Iris pigment epithelial cell (primary cell): ENCODE measurements around the gene DDX43.
"Not testable (repeated sequence)": the region's sequence is repeated elsewhere in the genome, so short reads cannot be mapped to it uniquely, and the experiment has no call there.

ENCODE experiments used
- DNase-seq: peaks from one replicate; pipeline ENCODE4 v3.0.0-alpha.2; 2011; ENCODE audit warnings: low read depth

Gene DDX43

DNA sequence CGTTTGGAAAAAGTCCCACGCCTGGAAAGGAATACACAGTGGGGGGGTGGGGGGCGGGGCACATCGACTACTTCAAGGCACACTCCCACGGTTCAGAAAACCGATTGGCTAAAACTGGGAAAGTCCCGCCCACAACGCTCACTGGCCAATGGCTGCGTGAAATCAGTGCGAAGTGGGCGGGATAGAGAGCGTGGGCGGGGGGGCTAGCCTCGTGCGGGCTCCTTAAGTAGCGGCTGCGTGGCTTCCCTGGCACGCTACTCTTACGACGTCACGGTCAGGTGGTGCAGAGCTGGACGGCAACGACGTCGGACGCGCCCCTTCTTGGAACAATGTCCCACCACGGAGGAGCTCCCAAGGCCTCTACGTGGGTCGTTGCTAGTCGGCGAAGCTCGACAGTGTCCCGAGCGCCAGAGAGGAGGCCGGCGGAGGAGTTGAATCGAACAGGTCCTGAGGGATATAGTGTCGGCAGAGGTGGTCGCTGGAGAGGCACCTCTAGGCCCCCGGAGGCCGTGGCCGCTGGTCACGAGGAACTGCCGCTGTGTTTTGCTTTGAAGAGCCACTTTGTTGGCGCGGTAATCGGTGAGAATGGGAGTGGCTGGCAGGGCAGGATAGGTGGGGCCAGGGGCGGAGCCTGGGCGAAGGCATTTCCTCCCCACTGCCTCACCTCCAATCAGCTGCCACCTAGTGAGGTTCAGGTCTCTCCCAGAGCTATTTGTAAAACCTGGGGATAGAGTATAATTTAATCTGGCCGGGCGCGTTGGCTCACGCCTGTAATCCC is at the start of gene DDX43:
Gene DDX43 (plus strand): TSS at position 252 of the 778 bp plus-strand sequence. CDS start 78 bp downstream, at position 330.
- peak; percentile 72 for DNase-seq

DNA sequence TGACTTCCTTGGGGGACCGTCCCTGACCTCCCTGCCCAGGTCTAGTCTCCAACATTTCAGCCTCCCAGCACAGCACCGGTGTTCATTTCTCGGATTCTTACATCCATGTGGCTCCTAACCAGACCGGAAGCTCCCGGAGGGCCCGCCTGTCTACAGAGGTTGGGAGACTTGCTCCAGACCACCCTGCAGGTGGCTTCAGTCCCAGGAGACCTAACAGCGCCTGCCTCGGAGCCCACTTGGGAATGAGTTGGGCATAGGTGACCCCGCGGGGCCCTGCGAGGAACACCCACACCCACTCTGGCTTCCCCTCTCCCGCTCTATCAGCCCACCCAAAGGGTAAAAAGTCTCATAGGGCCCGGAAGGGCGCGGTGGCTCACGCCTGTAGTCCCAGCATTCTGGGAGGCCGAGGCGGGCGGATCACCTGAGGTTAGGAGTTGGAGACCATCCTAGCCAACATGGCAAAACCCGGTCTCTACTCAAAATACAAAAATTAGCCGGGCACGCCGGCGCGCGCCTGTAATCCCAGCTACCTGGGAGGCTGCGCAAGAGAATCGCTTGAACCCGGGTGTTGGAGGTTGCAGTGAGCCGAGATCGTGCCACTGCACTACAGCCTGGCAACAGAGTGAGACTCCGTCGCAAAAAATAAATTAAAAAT is 46.0 kb upstream of the DDX43 start:
- DNase-seq, result no peak

DNA sequence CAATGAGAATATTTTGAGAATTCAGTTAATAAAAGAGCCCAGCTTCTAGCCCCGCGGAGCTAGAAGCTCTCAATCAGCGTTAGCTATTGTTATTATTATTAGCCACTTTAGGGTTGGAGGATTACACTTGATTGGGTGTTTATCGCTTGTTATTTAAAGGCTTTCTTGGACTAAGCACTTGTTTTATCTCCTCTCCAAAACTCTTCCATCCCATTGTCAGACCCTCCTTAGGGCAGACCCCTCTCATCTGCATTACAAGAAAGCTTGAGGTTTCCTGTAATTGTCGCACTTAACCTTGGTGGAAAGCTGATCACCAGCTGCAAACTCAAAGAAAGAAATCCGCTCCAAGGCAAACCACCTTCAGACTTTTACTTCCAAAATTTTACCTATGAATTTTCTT is 45.3 kb upstream of the DDX43 start:
- DNase-seq, result no peak

DNA sequence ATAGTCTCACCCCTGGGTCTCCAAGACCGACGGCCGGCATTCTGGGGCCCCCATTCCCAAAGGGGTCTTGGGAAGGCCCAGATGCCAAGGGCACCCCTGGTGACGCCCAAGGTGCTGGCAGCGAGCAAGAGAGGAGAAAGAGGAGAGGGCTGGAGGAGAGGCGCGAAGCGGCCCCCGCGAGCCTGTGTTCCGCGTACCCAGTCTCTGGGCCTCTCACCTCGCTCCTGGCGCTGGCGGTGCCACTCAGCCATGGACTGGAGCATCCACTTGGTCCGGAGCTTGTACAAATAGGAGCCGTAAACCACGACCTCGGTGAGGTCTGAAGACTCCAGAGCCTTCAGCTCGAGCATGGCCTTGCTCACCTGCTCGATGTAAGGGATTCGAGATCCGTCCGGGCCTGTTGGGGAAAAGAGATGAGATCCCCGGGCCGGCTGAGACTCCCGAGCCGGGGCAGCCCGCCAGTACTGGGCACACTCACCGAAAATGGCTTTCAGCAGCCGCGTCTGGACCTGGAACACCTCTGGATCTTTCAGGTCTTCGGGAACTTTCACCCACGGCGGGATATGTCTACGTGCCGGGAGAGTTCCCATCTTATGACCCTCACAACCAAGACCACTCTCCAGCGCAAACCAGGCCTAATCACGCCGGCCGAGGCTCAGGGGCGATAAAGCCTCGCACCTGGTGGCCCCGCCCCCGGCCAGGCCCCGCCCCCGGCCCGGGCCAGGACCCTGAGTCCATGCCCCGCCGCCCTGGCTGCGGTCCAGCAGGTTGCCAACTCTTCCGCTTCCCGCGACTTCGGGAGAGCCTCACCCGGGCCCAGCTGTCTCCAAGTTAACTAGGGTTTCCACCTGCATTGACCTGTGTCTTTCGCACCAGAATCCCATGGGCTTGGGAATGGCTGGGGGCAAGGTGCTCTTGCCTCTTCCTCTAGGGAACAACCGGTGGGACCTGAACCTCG is 40.7 kb upstream of the DDX43 start, which contains the start of gene DPPA5:
Gene DPPA5 (minus strand): TSS at position 641 of the 958 bp plus-strand sequence. CDS start 51 bp downstream, at position 590.
- DNase-seq, result no peak

DNA sequence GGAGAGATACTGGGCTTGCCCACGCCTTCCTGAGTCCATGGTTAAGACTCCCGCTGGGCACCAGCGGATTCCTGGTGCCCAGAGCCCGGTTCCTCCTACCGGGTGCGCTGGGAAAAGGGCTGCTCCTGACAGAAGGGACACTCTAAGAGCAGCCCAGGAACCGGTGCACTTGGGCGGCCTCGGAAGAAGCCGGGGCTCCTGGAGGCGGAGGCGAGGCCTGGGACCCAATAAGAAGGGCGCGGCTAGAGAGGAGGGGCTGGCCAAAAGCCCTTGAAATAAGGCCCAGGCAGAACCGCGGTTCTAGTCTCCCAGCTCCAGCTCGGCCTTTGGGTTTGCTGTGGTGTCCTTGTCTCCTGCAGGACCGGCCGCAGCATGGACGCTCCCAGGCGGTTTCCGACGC is 32.3 kb upstream of the DDX43 start, which contains the start of gene KHDC3L:
Gene KHDC3L (plus strand): TSS at position 301 of the 400 bp plus-strand sequence. CDS start 72 bp downstream, at position 373.
- no peak for DNase-seq

DNA sequence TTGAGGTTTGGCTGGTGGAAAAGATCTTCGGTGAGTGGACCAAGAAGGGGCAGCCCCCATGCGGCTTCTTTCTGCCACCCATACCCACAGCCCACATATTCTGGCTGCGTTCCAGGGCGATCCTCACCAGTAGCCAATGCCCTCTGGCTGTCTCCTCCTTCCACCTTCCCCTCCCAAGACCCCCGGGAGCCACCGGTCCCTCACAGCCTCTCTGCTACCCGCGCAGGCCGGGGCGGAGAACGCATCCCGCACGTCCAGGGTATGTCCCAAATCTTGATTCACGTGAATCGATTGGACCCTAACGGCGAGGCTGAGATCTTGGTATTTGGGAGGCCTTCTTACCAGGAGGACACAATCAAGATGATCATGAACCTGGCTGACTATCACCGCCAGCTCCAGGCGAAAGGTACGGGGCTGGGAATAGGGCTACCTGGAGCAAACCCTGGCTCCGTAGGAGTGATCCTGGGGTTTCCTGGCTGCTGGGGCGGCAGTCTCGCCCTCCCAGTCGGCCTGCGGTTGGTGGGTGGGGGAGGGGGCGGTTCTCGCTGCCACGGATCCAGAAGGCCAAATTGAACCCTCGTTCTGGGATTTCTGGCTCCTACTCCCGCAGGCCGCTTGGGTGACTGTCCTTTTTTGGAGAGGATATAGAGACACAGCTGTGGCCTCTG is 31.6 kb upstream of the DDX43 start:
- no peak for DNase-seq

DNA sequence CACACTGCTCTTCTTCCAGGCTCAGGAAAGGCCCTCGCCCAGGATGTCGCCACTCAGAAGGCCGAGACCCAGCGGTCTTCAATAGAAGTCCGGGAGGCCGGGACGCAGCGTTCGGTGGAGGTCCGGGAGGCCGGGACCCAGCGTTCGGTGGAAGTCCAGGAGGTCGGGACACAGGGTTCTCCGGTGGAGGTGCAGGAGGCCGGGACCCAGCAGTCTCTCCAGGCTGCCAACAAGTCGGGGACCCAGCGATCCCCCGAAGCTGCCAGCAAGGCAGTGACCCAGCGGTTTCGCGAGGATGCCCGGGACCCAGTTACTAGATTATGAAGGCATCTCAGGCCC is 31.1 kb upstream of the DDX43 start:
- DNase-seq, result no peak

DNA sequence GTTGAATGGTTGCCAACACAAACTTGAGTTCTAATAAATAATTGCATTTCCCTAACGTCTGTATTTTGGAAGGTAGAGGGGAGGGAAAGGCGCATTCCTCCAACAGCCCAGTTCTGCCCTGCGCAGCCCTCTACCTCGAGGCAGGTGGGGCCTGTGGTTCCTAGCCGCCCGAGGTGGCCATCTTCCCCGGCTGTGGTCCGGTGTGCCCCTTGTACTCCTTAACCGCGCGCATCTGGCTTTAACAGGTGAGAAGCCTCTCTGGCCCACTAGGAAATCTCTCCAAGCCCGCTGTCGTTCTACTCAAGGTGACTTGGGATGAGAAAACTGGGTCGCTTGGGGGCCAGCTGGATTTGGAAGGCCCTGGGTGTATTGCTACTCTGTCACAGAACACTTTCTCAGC is 30.5 kb upstream of the DDX43 start:
- no peak for DNase-seq

DNA sequence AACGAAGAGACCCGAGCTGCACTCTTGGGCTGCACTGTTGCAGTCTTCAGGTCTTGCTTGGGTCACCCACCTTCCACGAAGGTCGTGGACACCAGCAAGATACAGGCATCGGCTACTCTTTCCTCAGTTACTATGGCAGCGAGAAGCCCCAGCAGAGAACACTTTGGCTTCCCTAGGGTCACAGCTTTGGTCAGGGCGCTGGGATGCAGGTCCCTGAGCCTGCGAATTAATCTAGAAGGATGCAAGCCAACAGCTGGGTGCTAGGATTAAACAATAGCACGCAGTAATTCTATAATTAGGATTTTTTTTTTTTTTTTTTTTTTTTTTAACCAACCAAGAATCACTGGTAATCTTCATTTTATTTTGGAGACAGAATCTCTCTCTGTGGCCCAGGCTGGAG is 30.1 kb upstream of the DDX43 start:
- DNase-seq, result no peak

DNA sequence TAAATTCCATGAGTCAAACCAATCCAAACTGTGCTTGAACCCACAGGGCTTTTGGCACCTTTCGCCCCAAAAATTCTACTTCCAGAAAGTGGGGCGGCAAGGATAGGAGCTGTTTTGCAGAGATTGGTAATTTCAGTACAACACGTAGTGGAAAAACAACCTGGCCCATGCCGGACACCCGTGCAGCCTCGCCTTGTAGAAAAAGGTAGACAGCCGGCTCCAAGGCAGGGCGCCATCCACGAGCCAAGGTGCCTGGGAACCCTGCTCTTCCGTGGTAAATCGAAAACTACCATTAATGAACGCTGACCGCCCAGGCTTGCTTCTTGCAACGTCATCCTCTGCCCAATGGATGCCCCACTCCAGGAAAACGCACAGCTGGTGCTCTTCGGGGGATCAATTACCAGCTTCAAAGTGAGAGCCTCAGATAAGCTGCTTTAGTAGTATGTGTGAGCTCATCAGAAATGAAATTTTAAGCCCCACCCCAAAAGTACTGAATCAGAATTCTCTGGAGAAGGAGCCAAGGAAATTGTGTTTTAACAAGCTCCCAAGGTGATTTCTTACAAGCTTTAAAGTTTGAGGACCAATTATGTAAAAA is 26.8 kb upstream of the DDX43 start:
- DNase-seq, result no peak

DNA sequence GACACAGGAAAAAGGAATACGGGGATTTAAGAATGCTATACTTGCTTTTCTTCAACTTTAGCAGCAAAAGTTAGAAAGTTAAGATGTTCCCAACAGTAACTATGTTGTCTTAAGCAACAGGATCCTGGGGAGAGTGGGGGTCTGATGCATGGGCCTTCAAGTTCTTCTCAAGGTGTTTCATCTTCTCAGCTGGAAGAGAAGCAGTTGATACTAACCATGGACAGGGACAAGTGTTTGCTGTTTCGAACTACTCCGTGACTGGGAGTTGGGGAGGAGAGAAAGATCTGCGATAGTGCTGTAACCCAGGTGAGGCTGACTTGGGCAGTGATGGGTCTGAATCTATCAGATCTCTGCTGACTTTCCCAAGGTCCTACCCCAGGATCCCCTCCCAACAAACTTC is 26.0 kb upstream of the DDX43 start:
- DNase-seq, result no peak

DNA sequence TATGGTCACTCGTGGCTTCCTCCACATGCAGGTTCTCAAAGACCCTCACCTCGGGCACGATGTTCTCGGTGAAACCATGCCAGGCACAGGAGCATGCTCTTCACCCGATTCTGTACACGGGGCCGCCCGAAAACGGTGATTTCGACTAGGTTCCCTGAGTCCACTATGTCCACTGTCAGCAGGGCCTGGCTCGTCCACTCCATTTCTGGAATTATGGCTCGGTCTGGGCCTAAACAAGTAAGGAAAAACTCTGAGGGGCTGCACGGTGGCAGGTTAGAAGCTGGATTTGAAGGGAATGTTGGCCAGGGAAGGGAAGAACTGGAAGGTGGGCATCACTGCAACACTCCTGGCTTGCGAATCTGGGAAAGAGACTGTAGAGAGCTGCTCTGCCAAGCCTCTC is 25.5 kb upstream of the DDX43 start:
- DNase-seq, result no peak

DNA sequence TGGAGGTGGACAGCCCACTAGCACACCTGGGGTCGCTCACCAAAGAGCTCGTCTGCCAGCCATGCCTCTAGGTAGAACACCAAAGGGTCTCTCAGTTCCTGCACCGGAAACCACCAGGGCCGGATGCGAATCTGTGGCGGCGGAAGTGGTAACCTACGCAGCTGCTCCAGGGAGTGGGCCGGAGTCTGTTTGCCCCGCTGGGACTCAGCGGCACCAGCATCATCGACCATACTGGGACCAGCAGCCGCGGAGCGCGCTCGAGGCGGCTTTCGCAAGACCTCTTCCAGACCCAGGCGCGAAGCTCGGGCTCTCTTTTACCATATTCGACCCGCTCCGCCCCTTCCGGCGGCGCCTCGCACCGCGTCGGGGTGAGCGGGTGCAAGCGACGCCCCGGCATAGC is 25.1 kb upstream of the DDX43 start, which contains the start of gene OOEP:
Gene OOEP (minus strand): TSS at position 335 of the 400 bp plus-strand sequence. CDS start 105 bp downstream, at position 230.
- no peak for DNase-seq

DNA sequence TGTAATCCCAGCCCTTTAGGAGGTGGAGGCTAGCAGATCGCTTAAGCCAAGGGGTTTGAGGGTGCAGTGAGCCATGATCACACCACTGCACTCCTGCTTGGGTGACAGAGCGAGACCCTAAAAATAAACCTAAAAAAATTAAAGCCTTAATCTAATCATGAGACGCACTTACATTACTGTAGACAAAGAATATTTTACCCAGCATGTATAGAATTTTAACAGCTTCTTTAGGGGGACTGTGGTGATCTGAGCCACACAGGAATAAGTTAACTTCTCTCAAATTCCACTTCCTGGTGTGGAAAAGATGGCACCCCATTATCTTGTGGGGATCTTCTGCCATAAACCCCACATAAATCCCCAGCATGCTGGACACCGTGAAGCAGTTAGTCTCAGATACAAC is 22.6 kb upstream of the DDX43 start:
- DNase-seq, result no peak

DNA sequence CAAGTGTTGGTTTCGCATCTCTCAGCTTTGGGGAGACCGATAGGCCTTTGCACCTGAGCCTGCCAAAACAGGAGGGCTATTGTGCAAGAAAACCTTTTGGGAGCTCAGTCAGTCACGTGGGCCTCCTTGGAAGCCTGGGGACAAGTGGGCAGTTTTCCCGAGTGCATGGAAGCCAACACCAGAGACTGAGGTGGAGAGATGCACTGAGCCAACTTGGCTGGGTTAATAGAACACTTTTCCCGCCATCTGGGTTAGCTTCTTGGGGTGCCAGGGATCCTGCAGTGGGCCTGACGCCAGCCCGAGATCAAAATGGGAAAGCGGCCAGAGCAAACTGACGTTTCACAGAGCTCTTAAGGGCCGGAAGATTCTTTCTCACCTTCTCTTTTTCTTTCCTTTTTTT is 22.1 kb upstream of the DDX43 start:
- no peak for DNase-seq

DNA sequence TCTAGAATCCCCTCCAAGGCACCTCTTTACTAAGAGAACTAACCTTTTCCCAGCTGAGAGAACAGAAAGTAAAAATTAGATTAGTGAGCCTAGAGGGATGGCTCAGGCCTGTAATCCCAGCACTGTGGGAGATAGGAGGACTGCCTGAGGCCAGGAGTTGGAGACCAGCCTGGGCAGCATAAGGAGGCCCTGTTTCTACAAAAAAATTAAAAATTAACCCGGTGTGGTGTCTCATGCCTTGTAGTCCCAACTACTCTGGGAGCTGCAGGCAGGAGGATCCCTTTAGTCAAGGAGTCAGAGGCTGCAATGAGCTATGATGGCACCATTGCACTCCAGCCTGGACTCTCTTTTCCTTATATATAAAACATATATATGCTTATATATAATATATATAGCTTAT is 19.4 kb upstream of the DDX43 start:
- DNase-seq, result no peak

DNA sequence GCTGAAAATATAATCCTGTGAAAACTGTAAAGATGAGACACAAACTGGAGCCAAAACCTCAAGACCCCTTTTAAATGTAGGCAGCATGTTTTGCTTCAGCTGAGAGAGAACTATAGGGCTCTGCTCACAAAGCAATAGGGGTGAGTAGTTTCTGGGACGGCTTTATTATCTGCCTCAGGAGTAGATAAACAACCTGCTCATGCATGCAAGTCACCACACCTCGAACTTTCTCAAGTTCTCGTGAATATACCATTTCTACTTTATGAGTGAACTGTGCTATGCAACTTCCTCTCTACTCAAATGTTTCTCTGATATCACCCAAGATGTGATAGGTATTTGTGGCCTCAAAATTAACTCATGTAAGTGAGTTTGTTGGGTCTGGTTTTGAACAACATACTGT is 17.4 kb upstream of the DDX43 start:
- no peak for DNase-seq

DNA sequence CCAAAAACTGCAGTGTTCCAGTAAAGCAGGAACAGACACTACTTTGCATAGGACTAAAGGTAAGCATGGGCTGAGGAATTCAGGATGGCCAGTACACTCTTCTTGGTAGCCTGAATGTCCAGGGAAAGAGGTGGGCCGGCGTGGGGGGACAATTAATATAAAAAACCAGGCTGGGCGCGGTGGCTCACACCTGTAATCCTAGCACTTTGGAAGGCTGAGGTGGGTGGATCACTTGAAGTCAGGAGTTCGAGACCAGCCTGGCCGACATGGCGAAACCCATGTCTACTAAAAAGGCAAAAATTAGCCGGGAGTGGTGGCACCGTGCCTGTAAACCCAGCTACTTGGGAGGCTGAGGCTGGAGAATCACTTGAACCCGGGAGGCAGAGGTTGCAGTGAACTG is 13.1 kb upstream of the DDX43 start:
- not testable (repeated sequence) for DNase-seq

DNA sequence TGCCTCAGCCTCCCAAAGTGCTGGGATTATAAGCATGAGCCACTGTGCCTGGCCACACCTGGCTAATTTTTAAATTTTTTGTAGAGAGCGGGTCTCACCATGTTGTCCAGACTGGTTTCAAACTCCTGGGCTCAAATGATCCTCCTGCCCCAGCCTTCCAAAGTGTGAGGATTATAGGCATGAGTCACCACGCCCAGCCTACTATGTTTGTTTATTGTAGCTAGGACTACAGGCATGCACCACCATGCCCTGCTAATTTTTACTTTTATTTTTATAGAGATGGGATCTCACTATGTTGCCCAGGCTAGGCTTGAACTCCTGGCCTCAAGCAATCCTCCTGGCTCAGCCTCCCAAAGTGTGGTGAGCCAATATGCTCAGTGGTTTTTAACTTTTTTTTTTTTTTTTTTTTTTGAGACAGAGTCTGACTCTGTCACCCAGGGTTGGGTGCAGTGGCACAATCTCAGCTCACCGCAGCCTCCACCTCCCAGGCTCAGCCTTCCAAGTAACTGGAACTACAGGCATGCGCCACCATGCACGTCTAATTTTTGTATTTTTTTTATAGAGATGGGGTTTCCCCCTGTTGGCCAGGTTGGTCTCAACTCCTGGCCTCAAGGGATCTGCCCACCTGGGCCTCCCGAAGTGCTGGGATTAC is 12.0 kb upstream of the DDX43 start:
- peak; percentile 26 for DNase-seq

DNA sequence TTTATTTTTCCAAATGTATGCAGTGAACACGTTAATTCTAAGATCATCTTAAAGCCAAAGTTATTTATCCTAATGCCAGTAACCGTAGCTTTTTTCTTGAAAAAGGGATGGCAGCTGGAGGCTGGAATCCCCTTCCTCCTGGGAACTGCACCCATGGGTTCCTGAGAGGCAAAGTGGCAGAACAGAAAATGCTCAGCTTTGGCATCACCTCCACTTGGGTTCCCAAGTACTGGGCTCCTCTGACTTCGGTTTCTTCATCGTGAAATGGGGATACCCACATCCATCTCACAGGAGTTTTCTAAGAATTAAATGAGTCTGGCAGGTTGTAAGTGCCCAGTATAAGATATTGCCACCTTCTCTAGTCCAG is 6.2 kb upstream of the DDX43 start:
- DNase-seq, result no peak
